ENCODE measurements around the gene GSN.

Gene GSN

GRCh38 chr9:121302341-121302740 is 34.4 kb downstream of the GSN start:
- TF ChIP-seq, protein P1, sequence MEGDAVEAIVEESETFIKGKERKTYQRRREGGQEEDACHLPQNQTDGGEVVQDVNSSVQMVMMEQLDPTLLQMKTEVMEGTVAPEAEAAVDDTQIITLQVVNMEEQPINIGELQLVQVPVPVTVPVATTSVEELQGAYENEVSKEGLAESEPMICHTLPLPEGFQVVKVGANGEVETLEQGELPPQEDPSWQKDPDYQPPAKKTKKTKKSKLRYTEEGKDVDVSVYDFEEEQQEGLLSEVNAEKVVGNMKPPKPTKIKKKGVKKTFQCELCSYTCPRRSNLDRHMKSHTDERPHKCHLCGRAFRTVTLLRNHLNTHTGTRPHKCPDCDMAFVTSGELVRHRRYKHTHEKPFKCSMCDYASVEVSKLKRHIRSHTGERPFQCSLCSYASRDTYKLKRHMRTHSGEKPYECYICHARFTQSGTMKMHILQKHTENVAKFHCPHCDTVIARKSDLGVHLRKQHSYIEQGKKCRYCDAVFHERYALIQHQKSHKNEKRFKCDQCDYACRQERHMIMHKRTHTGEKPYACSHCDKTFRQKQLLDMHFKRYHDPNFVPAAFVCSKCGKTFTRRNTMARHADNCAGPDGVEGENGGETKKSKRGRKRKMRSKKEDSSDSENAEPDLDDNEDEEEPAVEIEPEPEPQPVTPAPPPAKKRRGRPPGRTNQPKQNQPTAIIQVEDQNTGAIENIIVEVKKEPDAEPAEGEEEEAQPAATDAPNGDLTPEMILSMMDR (IDR thresholded peaks at IDR 0.05; ENCODE audit: low read depth, low read length), result no peak
- no peak for DNase-seq (ENCODE audit: extremely low read depth, low read depth)

DNA sequence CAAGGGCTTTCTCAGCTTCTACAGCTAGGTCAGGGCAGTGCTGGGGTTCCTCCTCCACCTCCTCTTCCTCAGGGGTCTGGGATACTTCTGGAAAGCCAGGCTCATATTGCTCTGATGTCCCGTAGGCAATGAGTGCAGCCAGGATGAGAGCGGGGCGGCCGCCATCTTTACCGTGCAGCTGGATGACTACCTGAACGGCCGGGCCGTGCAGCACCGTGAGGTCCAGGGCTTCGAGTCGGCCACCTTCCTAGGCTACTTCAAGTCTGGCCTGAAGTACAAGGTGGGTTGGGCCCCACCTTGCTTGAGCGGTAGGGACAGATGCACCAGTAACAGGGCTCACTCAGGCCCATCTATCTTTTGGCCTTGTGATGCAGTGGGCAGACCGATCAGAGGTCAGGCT is 34.8 kb downstream of the GSN start:
- no peak for DNase-seq (ENCODE audit: extremely low read depth, low read depth)
- TF ChIP-seq, protein P1 (IDR thresholded peaks at IDR 0.05; ENCODE audit: low read depth, low read length), result no peak

GRCh38 chr9:121303456-121304451 is 35.8 kb downstream of the GSN start:
- TF ChIP-seq, protein P1 (IDR thresholded peaks at IDR 0.05; ENCODE audit: low read depth, low read length), result no peak

GRCh38 chr9:121304707-121305106 is 36.7 kb downstream of the GSN start:
- TF ChIP-seq, protein P1 (IDR thresholded peaks at IDR 0.05; ENCODE audit: low read depth, low read length), result no peak

More at GRCh38 chr9:121303456-121304451, 35.8 kb downstream of the GSN start:
- no peak for DNase-seq (ENCODE audit: extremely low read depth, low read depth)

DNA sequence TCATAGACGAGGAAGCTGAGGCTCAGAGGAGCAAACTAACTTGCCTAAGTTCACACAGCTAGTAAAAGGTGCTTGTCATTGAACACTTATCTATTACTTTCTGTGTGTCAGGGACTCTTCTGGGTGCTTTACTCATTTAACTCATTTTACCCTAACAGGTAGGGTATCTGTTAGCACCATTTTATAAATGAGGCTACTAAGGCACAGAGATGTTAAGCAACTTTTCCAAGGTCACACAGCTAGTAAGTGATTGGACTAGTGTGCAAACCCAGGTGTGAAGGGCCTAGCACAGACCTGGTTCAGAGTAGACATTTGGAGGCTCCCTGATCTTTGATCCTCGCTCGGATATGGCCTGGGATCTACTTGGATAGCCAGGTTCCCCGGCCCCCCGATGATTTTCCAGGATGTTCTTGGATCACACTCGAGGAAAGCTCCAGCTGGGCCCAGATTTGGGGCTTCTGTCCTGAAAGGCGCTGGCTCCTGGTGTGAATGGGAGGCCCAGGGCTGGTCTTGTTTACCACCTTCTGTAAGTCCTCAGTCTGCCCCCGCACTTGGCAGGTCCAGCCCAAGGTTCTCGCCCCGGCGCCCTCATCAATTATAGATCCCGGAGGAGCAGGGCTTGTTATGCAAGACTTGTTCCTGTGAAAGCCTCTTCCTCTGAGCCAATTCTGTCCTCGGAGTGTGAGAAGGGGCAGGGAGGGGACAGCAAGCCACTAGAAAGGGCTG is 37.5 kb downstream of the GSN start:
- TF ChIP-seq, protein P1 (IDR thresholded peaks at IDR 0.05; ENCODE audit: low read depth, low read length), result no peak
- DNase-seq (ENCODE audit: extremely low read depth, low read depth), result no peak

More at GRCh38 chr9:121304707-121305106, 36.7 kb downstream of the GSN start:
- no peak for DNase-seq (ENCODE audit: extremely low read depth, low read depth)

DNA sequence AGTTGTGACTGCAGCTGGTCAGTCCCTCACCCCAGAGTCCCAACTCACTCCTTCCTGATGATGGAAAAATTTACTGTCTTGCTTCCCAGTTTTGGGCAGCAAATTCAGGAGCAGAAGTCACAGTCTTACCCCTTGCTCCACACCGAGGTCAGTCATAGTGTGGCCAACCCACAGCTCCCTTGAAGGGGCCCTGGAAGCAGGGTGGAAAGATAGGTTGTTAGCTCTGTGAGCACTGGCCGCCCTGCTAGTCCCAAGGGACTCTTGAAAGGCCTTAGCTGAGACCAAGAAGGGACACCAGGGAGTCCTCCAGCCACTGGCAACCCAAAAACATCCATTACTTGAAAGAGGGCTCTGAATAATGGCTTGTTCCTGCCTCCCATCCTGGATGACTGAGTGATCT is 40.0 kb downstream of the GSN start:
- TF ChIP-seq, protein P1 (IDR thresholded peaks at IDR 0.05; ENCODE audit: low read depth, low read length), result no peak
- no peak for DNase-seq (ENCODE audit: extremely low read depth, low read depth)

DNA sequence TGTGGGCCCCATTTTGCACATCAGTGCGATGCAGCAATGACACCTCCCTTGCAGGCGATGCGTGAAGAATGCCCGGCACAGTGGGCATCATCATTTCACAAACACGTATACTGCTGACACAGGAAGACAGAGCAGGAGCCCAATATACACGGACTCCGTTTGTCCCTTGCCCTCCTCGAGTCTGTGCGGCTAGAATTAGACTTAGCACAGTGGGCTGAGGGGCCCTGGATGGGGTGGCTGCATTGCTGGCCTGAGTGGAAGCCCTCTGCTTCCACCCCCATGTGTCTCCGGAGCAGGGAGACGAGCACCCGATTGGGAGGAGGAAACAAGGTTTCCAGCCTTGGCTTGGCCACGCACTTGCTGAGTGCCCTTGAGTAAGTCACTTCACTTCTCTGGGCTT is 40.8 kb downstream of the GSN start:
- TF ChIP-seq, protein P1 (IDR thresholded peaks at IDR 0.05; ENCODE audit: low read depth, low read length), result no peak
- DNase-seq (ENCODE audit: extremely low read depth, low read depth), result no peak

Measured in AG09319 (cell line).